KMS-11 (cell line): ENCODE results near the gene TMEM150C.

Experiments used
- H2AFZ ChIP-seq: fragments of 200-600 bp; sonication (generic); 2 replicates; pipeline ENCODE4 v1.6.1; 2016; ENCODE audit warnings: antibody characterized with exemption, mixed run types, low read depth
- H3K27ac ChIP-seq: fragments of 200-600 bp; sonication (generic); 2 replicates; pipeline ENCODE4 v1.6.1; 2016; ENCODE audit warnings: mild to moderate bottlenecking, mixed run types
- H3K27me3 ChIP-seq: fragments of 200-600 bp; sonication (generic); 2 replicates; pipeline ENCODE4 v1.6.1; 2017; ENCODE audit warnings: mild to moderate bottlenecking, low read depth, mixed run types, moderate library complexity; ENCODE audit not compliant: insufficient read depth
- H3K36me3 ChIP-seq: fragments of 200-600 bp; sonication (generic); 2 replicates; pipeline ENCODE4 v1.6.1; 2017; ENCODE audit warnings: mild to moderate bottlenecking, mixed run types; ENCODE audit not compliant: insufficient read depth
- H3K4me1 ChIP-seq: fragments of 200-600 bp; sonication (generic); 2 replicates; pipeline ENCODE4 v1.6.1; 2016; ENCODE audit warnings: mild to moderate bottlenecking, low read depth, mixed run types; ENCODE audit not compliant: poor library complexity, severe bottlenecking
- H3K4me2 ChIP-seq: fragments of 200-600 bp; sonication (generic); 2 replicates; pipeline ENCODE4 v1.7.0; 2016; ENCODE audit warnings: mild to moderate bottlenecking, mixed run types
- H3K4me3 ChIP-seq: fragments of 200-600 bp; sonication (generic); IDR thresholded peaks from 2 replicates; pipeline ENCODE4 v1.6.1; 2017; ENCODE audit warnings: low read depth, low read length, mixed read lengths; ENCODE audit not compliant: insufficient read depth
- H3K79me2 ChIP-seq: fragments of 200-600 bp; sonication (generic); 2 replicates; pipeline ENCODE4 v1.6.1; 2016; ENCODE audit warnings: low read depth, mixed run types; ENCODE audit not compliant: insufficient read depth
- H3K9ac ChIP-seq: fragments of 200-600 bp; sonication (generic); 2 replicates; pipeline ENCODE4 v1.6.1; 2016; ENCODE audit warnings: mild to moderate bottlenecking, mixed run types
- H4K20me1 ChIP-seq: fragments of 200-600 bp; sonication (generic); 2 replicates; pipeline ENCODE4 v1.6.1; 2016; ENCODE audit warnings: mild to moderate bottlenecking, mixed run types; ENCODE audit not compliant: insufficient read depth
- TF ChIP-seq, protein P1 (sequence below): fragments of 200-600 bp; sonication (generic); conservative IDR thresholded peaks from 2 replicates; pipeline ENCODE4 v1.6.1; 2017; ENCODE audit warnings: low read depth, mild to moderate bottlenecking, antibody characterized with exemption, low read length, moderate library complexity, mixed read lengths

TMEM150C gene

DNA sequence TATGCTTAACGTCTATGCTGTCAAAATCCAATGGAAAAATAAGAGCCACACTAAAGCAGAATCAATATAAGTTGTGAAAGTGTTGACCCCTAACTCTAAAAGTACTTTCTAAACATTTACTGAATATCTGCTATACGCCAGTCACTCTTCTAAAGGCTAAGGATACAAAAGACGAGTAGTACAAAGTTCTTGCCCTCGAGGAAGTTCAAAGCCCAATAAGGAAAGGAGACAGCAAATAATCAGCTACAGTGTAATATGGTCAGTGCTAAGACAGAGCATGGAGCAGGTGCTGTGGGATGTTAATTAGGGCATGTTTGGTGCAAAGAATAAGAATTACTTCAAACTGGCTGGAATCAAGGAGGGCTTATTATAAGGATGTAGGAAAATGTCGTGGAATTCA, 31.6 kb upstream of the TMEM150C start:
- H3K79me2 ChIP-seq: no peaks in the 10 kb centered on the region
- H3K4me2 ChIP-seq: no peak overlapping the region
- no peaks in the 10 kb centered on the region for H4K20me1 ChIP-seq
- no peaks in the 10 kb centered on the region for H3K27me3 ChIP-seq
- TF ChIP-seq, protein P1, sequence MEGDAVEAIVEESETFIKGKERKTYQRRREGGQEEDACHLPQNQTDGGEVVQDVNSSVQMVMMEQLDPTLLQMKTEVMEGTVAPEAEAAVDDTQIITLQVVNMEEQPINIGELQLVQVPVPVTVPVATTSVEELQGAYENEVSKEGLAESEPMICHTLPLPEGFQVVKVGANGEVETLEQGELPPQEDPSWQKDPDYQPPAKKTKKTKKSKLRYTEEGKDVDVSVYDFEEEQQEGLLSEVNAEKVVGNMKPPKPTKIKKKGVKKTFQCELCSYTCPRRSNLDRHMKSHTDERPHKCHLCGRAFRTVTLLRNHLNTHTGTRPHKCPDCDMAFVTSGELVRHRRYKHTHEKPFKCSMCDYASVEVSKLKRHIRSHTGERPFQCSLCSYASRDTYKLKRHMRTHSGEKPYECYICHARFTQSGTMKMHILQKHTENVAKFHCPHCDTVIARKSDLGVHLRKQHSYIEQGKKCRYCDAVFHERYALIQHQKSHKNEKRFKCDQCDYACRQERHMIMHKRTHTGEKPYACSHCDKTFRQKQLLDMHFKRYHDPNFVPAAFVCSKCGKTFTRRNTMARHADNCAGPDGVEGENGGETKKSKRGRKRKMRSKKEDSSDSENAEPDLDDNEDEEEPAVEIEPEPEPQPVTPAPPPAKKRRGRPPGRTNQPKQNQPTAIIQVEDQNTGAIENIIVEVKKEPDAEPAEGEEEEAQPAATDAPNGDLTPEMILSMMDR: no peak
- H3K9ac ChIP-seq: no peak overlapping the region
- H2AFZ ChIP-seq: no peak overlapping the region
- H3K4me3 ChIP-seq: no peak overlapping the region
- H3K4me1 ChIP-seq: no peaks in the 10 kb centered on the region
- no peaks in the 10 kb centered on the region for H3K36me3 ChIP-seq
- no peak overlapping the region for H3K27ac ChIP-seq

DNA sequence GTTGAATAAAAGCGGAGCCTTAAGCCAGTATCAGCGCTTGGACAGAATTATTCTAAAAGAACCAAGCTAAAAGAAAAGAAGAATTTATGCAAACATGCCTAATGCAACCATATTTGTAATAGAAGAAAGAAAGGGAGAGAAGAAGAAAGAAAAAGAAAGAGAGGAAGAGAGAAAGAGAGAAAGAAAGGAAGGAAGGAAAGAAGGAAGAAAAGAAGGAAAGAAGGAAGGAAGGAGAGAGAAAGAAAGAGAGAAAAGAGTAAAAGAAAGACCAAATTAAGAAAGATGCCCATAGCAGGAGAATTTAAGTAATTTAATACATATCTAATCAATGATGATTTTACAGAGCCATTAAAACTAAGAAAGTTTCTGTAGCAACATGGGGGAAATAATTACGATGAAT, 30.9 kb upstream of the TMEM150C start:
- H4K20me1 ChIP-seq: no peaks in the 10 kb centered on the region

DNA sequence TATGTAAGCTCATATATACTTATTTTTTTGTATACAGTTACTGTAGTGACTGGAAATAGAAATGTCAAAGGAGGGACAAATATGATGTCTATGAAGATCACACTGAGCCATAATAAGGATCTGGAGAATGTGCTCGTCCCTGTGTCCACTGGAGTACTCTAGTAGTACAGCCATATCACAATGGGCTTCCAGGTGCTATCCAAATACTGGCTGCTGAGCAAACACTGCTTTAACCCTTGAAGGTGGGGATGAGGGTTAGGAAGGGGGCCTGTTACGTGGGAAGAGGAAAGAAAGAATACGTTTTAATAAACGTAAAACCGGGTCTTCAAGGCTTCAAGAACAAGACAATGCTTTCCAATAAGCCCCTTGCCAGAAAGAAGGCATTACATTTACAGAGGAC, 29.8 kb upstream of the TMEM150C start:
- no peaks in the 10 kb centered on the region for H4K20me1 ChIP-seq
- H3K9ac ChIP-seq: no peak overlapping the region
- no peaks in the 10 kb centered on the region for H3K79me2 ChIP-seq
- TF ChIP-seq, protein P1: no peak
- no peak overlapping the region for H3K4me3 ChIP-seq
- H3K27ac ChIP-seq: no peak overlapping the region
- no peak overlapping the region for H3K4me2 ChIP-seq
- no peaks in the 10 kb centered on the region for H3K36me3 ChIP-seq
- no peaks in the 10 kb centered on the region for H3K27me3 ChIP-seq
- H2AFZ ChIP-seq: no peak overlapping the region
- H3K4me1 ChIP-seq: no peaks in the 10 kb centered on the region

More for the DNA sequence above, 30.9 kb upstream of the TMEM150C start:
- no peaks in the 10 kb centered on the region for H3K4me1 ChIP-seq
- TF ChIP-seq, protein P1: no peak
- H3K27ac ChIP-seq: no peak overlapping the region
- H3K36me3 ChIP-seq: no peaks in the 10 kb centered on the region
- H3K9ac ChIP-seq: no peak overlapping the region
- H3K79me2 ChIP-seq: no peaks in the 10 kb centered on the region
- no peak overlapping the region for H3K4me2 ChIP-seq
- no peak overlapping the region for H2AFZ ChIP-seq
- no peaks in the 10 kb centered on the region for H3K27me3 ChIP-seq
- no peak overlapping the region for H3K4me3 ChIP-seq

DNA sequence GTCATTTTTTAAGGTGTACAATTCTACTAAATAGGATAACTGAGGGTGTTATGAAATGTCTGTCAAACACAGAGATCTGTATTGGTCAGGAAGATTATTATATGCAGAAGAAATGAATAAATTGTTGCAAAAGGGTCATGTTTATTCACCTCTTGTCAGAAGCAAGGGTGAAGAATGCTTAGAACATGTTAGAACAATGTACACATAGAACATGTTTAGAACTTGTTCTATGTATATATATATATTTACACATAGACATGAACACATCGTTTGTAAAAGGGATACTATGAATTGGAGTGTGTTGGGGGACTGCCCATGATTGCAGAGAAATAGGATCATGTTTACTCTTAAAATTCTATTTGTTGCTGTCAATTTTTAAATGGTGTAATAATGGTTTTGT, 28.0 kb upstream of the TMEM150C start:
- H3K4me3 ChIP-seq: no peak overlapping the region
- no peak overlapping the region for H3K4me2 ChIP-seq
- no peaks in the 10 kb centered on the region for H3K27me3 ChIP-seq
- H3K9ac ChIP-seq: no peak overlapping the region
- no peak overlapping the region for H2AFZ ChIP-seq
- no peaks in the 10 kb centered on the region for H3K79me2 ChIP-seq
- H3K4me1 ChIP-seq: no peaks in the 10 kb centered on the region
- no peaks in the 10 kb centered on the region for H3K36me3 ChIP-seq
- TF ChIP-seq, protein P1: no peak
- no peaks in the 10 kb centered on the region for H4K20me1 ChIP-seq
- H3K27ac ChIP-seq: no peak overlapping the region
